HG03520 (cell line): ENCODE results near the gene QSER1.
"Not testable (repeated sequence)": the region's sequence is repeated elsewhere in the genome, so short reads cannot be mapped to it uniquely, and the experiment has no call there.

Experiments
- ATAC-seq: cut with Tn5 transposase; IDR thresholded peaks from one replicate; pipeline ENCODE4 v1.9.1; 2021; ENCODE audit warnings: mild to moderate bottlenecking, moderate library complexity; ENCODE audit not compliant: unreplicated experiment

Gene QSER1

GRCh38 chr11:32892355-32893092 is at the start of gene QSER1:
TSS of gene QSER1 (plus strand) at chr11:32892811. CDS start at chr11:32893126, 315 bp downstream.
- peak; percentile 63 for ATAC-seq

- no peak for ATAC-seq
These were observed 49.1 kb upstream of the QSER1 start for GRCh38 chr11:32843544-32843943.

GRCh38 chr11:32847511-32847910 is 45.1 kb upstream of the QSER1 start:
- ATAC-seq, result no peak

GRCh38 chr11:32849761-32850160 is 42.9 kb upstream of the QSER1 start:
- ATAC-seq, result no peak

- ATAC-seq, result no peak
These were observed 41.4 kb upstream of the QSER1 start for GRCh38 chr11:32851251-32851650.

GRCh38 chr11:32852207-32852606 is 40.4 kb upstream of the QSER1 start:
- no peak for ATAC-seq

GRCh38 chr11:32855601-32856000 is 37.0 kb upstream of the QSER1 start:
- no peak for ATAC-seq

DNA sequence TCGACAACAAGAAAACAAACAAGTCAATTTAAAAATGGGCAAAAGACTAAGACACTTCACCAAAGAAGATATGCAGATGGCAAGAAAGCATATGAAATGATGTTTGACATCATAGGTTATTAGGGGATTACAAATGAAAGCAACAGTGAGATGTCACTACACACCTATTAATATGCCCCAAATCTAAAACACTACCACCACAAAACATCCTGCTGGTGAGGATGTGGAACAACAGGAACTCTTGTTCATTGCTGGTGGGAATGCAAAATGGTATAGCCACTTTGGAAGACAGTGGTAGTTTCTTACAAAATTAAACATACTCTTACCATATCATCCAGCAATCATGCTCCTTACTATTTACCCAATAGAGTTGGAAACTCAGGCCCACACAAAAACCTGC is 33.9 kb upstream of the QSER1 start:
- ATAC-seq, result no peak

GRCh38 chr11:32861850-32862577 is 30.6 kb upstream of the QSER1 start:
- ATAC-seq, result no peak

GRCh38 chr11:32864555-32864954 is 28.1 kb upstream of the QSER1 start:
- ATAC-seq, result no peak

- not testable (repeated sequence) for ATAC-seq
These were observed 23.9 kb upstream of the QSER1 start for GRCh38 chr11:32868752-32869151.

DNA sequence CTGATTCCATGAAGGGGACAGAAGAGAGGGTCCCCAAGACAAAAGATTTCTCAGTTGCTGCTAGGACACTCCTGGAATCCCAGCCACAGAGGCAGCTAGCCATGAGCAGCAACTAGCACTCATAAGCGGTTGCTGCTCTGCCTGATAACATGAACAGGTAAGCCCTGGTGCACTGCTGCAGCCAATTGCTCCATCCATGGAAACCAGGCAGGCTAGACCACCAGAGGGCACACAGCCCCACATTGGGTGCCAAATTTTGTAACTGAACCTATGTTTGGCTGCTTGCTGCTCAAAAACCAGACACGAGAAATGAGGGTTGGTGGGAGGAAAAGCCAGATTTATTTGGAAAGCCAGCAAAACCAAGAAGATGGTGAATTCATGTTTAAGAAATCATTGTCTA is 21.9 kb upstream of the QSER1 start:
- no peak for ATAC-seq

- no peak for ATAC-seq
These were observed 18.5 kb upstream of the QSER1 start for GRCh38 chr11:32874132-32874531.

DNA sequence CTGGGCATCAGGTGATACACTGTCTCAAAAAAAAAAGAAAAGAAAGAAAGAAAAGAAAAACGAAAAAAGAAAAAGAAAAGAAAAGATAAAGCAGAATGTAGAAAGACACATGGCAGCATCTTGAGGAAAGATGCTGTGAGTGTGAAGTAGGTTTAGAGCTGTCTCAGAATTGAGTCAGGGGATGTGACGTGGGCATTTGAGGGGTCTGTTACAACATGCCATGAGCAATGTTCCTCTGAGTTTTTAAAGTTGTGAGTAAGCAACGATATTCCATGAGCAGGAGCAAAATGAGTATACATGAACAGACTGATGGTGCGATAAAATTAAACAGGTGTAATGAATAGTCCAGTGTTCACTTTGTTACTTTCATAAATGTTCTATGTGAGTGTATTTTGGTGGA is 11.3 kb upstream of the QSER1 start:
- no peak for ATAC-seq

- ATAC-seq, result no peak
These were observed 9.2 kb upstream of the QSER1 start for GRCh38 chr11:32883421-32883820.

GRCh38 chr11:32884023-32884422 is 8.6 kb upstream of the QSER1 start:
- ATAC-seq, result no peak

DNA sequence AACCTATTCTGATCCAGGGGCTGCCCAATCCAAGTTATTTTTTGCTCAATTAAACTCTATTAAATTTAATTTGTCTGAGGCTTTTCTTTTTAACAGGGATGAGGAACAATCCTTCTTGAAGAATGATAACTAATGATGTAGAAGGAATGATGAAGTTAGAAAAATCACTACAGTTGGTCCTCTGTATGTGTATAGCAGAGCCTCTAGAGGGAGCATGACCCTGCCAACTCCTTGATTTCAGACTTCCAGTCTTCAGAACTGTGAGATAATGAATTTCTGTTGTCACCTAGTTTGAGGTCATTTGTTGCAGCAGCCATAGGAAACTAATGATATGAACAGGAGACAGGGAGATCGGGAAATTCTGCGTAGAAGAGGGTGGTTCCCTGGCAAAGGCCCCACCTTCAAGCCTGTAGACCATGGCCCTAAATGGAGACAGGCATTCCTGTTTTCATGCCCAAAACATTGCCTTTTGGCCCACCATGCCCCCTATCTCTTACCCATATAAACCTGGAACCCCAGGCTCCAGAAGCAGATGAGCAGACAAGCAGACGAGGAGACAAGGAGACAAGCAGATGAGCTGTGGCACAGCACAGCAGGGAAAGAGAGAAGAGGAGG is 7.7 kb upstream of the QSER1 start:
- peak; percentile 58 for ATAC-seq

DNA sequence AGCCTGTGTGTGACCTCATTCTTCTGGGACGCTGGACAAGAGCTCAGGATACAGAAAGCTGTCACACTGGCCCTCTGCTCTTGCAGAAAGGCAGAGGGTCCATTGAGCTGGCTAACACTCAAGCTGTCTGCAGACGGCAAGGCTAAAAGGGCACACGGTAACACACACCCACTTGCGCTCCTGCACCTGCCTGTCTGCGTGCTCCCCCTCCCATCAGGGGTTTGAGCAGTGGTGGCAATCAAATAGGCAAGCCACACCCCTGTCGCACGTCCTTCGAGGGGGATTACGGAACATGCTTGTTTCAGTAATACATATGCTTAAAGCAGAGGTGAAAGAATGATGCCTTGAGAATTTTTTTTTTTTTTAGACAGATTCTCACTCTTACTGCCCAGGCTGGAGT is 7.1 kb upstream of the QSER1 start:
- no peak for ATAC-seq

DNA sequence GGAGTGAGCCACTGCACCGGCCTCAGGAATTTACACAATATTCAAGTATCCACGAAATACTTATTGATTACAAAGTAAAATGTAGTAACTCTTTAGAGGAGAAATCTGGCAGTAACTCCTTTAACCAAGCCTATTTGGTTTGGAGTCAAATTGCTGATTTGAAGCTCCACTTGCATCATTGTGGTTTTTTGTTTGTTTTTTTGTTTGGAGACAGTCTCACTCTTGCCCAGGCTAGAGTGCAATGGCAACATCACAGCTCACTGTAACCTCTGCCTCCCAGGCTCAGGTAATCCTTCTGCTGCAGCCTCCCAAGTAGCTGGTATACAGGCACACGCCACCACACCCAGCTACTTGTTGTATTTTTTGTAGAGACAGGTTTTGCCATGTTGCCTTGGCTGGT is 6.4 kb upstream of the QSER1 start:
- ATAC-seq, result no peak

- ATAC-seq, result not testable (repeated sequence)
These were observed 4.8 kb upstream of the QSER1 start for GRCh38 chr11:32887707-32888383.

GRCh38 chr11:32888384-32888710 is 4.3 kb upstream of the QSER1 start:
- ATAC-seq, result not testable (repeated sequence)

GRCh38 chr11:32888805-32889204 is 3.8 kb upstream of the QSER1 start:
- no peak for ATAC-seq
